Fibroblast of skin of right quadriceps (primary cell): Measurements from ENCODE around the gene RAB30.
A peak's percentile ranks its signal among the peaks of the same experiment; 100 is the strongest.

ENCODE experiments used
- DNase-seq: peaks from one replicate; pipeline ENCODE4 v3.0.0-alpha.2; 2013

RAB30 gene

GRCh38 chr11:82937554-82937953 is 134.1 kb downstream of the RAB30 start:
- DNase-seq = no peak

DNA sequence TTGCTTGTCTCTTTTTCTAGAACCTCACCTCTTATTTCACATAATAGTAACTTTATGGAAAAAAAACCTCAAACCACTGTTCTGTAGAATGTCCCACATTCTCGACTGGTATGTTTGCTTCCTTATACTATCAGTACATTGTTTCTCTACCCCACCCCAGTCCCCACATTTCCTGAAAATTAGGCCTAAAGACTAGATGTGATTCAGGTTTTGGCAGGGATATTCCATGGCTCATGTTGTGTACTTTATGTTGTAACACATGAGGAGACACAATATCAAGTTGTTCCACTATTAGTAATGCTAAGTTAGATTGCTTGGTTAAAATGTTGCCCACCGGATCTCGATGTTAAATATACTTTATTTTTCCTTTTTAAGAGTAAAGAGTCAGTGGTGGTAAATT is 135.4 kb downstream of the RAB30 start:
- DNase-seq = no peak

GRCh38 chr11:82932564-82932963 is 139.1 kb downstream of the RAB30 start:
- no peak for DNase-seq

DNA sequence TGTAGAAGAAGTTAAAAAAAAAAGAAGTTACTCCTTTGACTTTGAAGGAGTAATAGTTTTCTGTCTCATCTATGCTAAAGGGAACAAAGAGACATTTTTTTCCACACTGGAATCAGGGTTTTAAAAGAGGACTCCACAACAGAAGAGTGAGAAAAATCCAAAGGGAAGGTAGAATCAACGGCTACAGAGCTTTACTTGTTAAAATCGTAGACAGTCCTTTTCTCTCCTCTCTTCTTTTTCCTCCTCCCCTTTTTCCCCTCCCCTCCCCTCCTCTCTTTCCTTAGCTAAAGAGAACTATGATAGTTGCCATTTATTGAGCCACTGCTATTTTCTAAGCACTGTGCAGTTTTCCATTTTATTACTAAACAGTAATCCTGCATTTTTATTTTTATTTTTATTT is 141.0 kb downstream of the RAB30 start:
- DNase-seq = no peak

GRCh38 chr11:82930229-82930628 is 141.5 kb downstream of the RAB30 start:
- DNase-seq = no peak

DNA sequence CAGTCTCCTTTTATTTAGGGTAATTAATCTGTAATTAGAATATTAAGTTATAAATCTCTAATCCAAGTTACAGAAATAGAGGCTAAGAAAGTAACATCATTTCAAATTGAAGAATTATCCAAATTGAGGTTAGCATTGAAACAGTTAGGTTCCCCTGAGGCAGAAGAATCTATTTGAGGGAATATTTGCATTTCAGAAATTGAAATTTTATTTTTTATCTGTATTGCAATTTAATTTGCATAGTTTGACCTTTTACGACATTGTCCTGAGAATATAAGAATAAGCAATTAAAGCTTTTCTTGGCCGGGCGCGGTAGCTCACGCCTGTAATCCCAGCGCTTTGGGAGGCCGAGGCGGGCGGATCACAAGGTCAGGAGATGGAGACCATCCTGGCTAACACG is 142.6 kb downstream of the RAB30 start:
- no peak for DNase-seq

- peak; percentile 53 for DNase-seq
These were observed 144.3 kb downstream of the RAB30 start for GRCh38 chr11:82927264-82927880.

DNA sequence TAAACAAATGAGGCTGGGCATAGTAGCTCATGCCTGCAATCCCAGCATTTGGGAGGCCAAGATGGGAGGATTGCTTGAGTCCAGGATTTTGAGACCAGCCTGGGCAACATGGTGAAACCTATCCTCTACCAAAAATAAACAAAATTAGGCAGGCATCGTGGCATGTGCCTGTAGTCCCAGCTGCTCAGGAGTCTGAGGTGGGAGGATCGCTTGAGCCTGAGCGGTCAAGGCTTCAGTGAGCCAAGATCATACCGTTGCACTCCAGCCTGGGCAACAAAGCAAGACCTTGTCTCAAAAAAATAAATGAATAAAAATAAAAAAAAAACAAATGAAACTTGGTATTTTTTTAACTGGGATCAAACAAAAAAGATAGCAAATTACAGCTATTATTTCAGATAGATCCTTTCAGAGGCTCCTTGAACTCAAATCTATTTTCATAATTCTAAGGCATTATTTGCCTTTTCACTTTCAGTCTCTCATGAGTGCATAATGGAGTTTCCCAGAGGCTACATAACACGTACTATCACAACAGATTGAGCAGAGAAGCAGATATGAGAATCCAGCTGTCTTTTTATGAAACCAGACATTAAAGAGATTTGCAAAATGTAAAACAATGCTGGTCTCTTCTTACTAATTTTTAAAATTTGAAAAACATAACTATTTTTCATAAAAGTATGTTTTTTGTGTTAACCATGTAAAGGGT is 147.0 kb downstream of the RAB30 start:
- DNase-seq = no peak
